Right renal pelvis (tissue), 4 donors: Measurements from ENCODE around the gene SH3BGRL. TPM values are rescaled to one million over a fixed set of nuclear protein-coding genes. Genes with fewer than 3 reads are reported as not detected.

Experiments
- DNase-seq, 4 donors: peaks; one replicate each; pipeline ENCODE4 v3.0.0-alpha.2; 2013; ENCODE audit warnings: low read depth in 4 of 4, low spot score in 3 of 4, missing footprints in 1 of 4
- polyA plus RNA-seq, 4 donors: library from polyadenylated mRNA; unstranded; fragments of 120-200 nt; gene quantifications; one replicate each; pipeline ENCODE4 v1.2.1, GENCODE V29; 2013; ENCODE audit not compliant: insufficient read length in 4 of 4

SH3BGRL gene
- polyA plus RNA-seq = 100 to 1,000 TPM; 202 to 267 (median 255) TPM

DNA sequence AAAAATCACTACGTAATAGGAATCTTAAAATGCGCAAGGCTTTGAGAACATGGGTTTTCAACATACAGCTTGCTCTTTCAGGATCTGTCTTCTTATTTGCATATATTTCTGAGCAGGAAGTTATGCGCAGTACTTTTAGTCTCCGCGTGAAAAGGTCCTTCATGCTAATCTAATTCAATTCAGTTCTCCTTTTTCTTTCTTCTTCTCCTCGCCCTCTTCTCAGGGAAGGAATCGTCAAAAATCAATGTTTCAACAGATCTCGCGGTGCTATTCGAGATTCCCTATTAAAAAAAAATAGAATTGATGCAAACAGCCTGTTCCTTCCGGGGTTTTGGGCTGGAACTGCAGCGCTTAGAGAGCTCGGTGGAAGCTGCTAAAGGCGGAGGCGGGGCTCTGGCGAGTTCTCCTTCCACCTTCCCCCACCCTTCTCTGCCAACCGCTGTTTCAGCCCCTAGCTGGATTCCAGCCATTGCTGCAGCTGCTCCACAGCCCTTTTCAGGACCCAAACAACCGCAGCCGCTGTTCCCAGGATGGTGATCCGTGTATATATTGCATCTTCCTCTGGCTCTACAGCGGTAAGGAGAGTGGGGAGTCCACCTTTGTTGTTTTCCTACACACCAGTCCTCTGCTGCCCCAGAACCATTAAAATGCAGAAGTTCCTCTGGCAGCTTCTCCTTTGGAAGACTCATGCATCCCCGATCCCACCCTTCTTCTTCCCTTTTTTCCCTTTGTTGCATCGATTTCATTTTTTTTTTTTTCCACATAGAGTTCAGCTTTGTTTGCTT, at the start of gene SH3BGRL, which contains the start of gene HMGN5:
Gene SH3BGRL (plus strand): TSS at position 432 of the 785 bp plus-strand sequence. CDS start 99 bp downstream, at position 531.
Gene HMGN5 (minus strand): TSS at position 243 of the 785 bp plus-strand sequence. CDS start 80,364 bp downstream, outside the sequence.
- peak; percentile 54 to 79 (median 66) for DNase-seq

DNA sequence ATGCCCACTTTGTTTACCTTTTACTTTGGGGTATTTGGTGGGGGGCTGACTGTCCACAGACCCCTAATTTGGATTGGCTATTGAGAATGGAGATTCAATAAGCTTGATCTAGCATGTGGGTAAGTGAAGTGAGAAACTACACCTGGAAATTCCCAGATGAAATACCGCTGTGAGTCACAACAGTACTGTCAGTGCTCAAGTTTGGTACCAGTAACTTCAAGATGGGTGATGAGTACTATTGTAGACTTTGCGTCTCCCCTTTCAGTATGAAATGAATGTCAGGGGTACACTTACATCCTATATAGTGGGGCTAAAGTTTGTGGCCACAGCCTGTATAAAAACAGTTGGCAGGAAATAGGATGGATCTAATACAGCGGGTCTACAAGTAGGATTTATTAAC, 33.5 kb upstream of the SH3BGRL start:
- DNase-seq = no peak

DNA sequence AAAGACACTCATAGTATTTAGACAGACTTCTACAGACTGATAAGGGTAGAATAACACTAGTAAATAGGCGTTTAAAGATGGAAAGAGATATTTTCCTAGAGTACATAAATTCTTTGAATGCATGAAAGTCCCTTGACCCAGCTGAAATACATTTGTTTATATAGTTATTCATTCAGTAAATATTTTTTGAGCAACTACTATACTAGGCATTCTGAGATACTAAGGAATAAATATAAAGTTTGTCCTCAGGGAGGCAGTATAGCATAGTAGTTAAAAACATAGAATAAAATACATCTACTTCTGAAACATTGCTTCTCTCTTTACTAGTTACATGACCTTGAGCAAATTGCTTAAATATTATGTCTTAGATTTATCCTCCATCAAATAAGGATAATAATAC, 27.6 kb upstream of the SH3BGRL start:
- peak in 2 of 4 donors; percentile 0 to 5 for DNase-seq

DNA sequence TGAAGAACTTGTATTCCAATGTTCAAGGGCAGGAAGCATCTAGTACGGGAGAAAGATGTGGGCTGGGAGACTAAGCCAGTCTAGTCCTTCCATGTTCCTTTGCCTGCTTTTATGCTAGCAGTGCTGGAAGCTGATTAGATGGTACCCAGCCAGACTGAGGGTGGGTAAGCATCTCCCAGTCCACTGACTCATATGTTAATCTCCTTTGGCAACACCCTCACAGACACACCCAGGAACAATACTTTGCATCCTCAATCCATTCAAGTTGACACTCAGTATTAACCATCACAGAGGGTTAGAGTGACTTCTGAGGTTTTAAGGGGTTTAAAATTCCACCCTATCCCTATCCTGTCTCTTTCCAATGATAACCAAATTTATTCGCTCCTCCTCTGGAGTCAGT, 6.6 kb upstream of the SH3BGRL start:
- no peak for DNase-seq

DNA sequence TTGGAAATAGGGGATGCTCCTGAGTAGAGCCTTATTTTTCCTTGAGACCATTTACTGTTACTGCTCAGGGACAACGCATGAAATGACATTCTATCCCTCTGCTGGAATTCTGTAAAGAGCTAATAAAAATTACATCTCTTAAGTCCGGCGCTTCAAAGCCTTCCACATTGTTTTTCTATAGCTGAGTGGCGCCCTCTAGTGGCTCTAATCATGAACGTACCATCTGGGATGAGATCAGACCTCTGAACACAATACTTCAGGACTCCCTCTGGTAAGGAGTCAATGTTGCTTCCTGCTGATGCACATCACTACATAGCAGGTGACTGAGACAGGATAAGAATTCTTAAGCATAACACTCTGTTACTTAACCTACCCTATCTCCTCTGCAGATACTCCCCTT, 6.2 kb upstream of the SH3BGRL start:
- DNase-seq = no peak

DNA sequence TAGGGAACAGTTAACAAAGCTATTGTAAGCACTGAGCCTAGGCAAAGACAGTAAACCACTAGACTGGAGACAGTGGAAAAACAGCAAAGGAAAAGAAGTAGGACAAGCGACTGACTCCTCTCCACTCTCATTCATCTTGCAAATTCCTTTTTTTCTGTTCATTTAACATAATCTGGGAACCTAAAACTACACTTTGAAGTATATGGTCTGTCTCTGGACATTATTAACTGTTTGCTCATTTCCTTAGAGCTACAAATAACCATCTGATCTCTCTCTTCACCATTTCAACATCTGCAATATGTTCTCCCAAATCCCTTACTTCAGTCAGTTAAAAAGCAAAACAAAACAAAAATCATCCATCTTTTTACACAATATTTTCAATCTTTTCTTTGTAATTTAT, 831 bp upstream of the SH3BGRL start:
- no peak for DNase-seq

DNA sequence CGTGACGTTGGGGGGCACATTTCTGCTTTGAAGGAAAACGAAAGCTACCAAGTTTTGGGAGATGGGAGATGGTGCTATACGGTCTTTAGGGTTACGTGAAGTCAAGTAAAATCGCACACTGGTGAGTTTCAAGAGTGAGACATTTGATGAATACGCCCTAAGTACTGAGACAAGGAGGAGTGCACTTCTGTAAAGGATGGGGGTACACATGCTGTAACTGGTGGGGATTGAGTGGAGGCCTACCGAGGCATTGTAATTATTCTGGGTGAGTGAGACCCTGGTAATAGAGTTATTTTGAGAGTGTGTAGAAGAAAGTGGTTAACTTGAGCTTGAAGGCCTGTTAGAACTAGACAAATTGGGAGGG, 536 bp downstream of the SH3BGRL start:
- DNase-seq = peak in 2 of 4 donors; percentile 12 to 25

DNA sequence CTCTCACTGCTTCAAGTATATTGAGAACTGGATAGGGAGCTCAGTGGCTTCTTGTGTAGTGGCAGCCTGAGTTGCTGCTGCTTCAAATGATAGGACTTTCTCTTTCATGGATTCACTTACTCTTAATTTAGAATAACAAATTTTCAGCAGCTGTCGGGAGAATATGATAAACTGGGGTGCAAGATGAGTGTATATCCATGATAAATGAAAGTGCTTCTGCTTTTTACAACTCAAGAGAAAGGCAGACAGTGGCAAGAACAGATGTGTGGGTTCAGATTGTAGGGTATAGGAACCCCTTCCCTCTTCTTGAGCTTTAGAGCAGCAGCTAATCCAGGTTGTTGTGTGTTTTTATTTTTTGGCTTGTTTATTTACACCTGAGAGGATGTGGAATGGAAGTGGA, 1.0 kb downstream of the SH3BGRL start:
- DNase-seq = no peak

DNA sequence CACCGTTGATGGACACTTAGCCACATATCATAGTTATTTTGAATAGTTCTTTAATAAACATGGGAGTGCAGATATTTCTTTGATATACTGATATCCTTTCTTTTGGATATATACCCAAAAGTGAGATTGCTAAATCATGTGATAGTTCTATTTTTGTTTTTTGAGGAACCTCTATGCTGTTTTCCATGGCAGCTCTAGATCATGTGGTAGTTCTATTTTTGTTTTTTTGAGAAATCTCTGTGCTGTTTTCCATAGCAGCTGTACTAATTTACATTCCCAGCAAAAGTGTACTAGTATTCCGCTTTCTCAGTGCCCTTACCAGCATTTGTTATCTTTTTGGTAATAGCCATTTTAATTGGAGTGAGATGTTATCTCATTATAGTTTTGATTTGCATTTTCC, 3.6 kb downstream of the SH3BGRL start:
- no peak for DNase-seq

DNA sequence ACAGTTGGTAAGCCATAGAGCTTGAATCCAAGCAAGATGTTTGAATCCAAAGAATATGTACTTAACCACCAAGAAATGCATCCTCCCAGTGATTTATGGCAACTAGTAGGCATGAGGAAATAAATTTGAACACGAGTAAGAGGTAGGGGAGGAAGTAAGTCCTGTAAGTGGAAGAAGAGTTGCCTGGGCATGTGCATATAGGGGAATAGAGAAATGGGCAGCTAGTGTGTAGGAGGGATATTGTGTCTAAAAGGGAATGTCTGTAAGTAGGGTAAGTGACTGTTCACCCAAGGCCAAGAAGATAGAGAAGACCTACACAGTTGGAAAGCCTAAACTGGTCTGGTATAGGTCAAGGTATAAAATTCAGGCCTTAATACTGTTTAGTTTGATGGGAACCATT, 4.6 kb downstream of the SH3BGRL start:
- no peak for DNase-seq

DNA sequence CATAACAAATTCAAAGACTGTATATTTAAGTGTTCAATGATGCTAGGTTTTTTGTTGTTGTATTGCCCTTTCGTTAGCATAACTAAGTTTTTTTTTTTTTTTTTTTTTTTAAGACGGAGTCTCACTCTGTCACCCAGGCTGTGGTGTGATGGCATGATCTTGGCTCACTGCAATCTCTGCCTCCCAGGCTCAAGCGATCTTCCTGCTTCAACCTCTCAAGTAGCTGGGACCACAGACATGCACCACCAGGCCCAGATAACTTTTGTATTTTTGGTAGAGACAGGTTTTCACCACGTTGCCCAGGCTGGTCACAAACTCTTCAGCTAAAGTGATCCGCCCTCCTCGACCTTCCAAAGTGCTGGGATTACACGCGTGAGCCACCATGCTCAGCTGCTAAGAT, 7.0 kb downstream of the SH3BGRL start:
- DNase-seq = no peak

DNA sequence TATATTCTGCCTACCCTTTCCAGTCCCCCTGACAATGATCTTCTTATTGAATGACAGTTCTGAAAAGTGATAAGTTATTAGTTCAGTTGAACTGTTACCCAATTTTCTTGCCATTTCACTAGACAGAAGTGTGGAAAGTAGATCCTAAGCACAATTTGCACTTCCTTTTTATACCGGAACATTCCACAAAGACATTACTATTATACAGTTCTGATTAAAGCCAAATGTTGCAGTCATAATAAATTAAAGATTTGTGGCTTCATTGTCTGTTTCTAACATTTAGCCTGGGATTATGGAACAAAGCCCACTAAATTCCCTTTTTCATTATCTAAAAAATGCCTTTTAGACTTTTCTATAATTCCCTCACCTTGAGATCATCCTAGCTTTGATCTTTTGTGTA, 13.8 kb downstream of the SH3BGRL start:
- DNase-seq = no peak

DNA sequence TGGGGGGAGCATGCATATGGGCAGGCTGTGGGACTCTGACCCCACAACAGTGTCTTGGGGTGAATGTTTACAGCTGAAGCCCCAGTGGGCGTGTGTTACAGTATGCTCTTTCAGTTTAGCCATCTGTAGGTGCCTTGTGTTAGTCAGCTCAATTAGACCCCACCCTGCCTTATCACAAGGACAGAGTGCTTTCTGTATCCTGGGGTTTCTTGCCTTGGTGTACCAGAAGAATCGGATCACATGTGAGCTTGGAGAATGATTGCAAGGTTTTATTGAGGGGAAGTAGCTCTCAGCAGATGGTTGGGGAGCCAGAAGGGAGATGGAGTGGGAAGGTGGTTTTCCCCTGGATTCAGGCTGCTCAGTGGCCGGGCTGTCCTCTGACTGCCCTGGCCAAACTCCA, 27.3 kb downstream of the SH3BGRL start:
- no peak for DNase-seq

DNA sequence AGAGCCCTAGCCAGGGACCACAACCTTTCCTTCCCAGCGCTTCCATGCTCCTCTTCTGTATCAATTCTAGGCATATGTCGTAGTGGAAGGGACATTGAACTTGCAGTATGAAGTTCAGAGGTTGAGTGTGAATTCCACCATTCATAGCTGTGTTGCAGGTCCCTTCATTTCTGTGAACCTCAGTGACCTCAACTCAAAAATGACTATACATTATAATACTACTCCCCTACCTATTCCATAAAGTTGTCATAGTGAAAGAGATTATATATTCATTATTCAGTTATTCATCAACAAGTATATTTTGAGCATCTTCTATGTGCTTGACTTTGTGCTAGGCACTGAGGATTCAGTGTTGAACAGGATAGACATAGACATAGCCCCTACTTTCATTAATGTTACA, 28.0 kb downstream of the SH3BGRL start:
- no peak for DNase-seq

DNA sequence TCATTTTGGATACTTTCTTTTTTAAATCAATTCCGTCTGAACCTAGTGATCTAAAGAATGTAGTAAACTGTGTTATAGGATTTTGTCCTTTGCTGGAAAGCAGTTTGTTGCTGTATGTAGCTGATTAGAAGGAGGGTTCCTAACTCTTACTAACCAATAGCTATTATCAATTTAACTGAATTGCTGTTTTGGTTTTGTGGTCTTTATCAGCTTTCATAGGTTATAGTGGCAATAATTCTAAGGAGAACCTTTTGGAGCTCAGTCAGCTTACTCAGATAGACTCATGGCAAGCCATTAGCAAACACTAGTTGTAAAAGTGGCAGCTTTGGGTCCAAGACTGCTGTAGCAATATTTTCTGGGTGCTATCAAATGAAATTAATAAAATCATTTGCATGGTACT, 29.6 kb downstream of the SH3BGRL start:
- no peak for DNase-seq

DNA sequence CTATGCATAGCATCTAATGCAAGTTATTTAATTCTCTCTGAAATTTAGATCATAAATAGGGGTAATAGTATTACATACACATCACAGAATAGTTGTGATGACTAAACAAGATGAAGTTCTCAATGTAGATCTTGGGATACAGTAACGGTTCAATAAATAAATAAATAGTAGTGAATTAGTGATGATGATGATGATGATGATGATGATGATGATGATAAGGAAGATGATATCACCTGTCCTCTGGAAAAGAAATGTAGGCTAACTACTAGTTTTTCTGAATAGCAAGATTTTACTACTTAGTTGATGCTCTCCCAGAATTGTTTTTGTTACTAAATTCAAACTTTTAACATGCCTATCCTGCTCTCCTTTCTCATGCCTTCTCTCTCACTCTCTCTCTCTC, 30.3 kb downstream of the SH3BGRL start:
- DNase-seq = no peak

DNA sequence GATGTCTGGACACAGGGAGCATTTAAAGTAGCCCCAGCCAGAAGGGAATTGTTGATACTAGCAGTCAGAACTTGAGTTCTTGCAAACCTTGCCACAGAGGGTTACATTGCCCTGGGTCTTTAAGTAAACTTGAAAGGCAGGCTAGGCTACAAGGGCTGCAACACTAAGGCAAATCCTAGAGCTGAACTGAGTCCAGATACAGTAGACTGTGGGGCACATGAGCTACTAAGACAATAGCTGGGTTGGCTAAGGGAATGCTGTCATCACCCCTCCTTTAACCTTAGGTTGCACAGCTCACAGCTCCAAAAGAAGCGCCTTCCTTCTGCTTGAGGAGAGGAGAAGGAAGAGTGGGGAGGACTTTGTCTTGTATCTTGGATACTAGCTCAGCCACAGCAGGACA, 35.6 kb downstream of the SH3BGRL start:
- DNase-seq = no peak

DNA sequence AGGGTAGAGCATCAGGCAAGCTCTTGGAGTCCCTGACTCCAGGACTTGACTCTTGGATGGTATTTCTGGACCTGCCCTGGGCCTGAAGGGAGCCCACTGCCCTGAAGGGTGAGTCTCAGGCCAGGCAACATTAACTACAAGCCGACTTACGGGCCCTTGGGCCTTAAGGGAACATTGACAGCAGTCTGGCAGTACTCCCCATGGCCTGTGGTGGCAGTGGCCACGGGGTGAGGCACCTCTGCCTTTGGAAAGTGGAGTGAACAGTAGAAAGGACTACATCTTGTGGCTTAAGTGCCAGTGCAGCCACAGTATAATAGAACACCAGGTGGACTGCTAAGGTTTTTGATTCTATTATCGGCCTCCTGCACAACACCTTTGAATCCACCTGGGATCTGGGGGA, 36.3 kb downstream of the SH3BGRL start:
- no peak for DNase-seq

DNA sequence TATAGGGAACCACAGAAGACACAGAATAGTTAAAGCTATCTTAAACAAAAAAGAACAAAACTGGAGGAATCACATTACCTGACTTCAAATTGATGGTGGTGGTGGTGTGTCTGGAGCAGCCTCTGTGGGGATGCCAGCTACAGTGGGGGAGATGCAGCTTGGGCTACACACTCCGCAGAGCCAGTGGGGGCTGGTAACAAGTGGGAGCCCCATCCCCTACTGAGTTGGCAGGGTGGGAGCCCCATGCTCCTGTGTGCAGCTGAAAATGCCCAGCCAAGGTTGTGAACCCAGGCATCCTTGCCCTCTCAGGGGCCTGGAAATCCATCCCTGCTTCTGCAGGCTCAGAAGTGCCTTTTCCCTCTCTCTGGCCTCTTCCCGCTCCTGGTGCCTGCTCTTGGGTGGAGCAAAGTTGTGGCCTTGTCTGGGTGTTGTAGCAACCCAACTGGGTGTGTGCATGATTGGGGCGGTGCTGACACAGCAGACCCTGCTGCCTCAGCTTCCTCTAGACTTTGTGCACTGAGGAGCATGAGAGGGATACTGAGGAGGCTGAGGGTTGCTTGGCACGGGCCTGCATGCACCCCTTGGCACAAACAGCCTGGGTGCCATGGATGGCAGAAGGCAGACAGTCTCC, 38.9 kb downstream of the SH3BGRL start:
- DNase-seq = no peak

DNA sequence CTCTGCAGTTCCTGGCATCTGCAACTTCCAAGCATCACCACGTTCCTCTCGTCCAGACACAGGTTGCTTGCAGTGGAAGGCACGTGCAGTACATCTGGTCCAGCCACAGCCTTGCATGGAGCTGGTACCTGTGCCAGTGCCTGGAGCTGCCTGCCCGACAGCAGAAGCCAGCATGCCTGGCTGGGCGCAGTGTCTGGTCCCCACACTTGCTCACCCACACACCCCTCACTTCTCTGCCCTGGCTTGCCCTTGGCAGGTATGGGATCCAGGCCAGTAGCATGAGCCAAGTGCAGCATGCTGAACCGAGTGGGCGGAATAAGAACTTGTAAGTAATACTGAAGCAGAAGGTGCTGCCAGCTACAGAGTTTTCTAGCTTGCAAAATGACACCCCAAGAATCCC, 39.9 kb downstream of the SH3BGRL start:
- DNase-seq = no peak

DNA sequence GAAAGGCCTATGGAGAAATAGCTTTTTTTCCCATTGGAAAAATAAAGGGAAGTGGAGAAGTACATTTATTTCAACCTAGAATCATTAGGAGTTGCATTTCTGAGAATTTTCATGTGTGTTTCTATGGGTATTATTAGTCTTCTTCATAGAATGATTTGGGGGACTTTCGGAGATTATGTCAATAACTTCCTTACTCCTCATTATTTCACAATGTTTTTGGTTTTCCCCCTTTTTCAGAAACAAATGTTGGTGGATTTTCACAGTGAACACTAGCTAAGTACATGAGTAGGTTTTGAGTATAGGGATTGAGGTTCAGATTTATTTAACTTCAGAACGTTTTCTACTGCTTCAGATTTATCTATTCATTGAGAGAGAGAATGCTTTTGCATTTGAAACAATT, 54.0 kb downstream of the SH3BGRL start:
- DNase-seq = no peak

DNA sequence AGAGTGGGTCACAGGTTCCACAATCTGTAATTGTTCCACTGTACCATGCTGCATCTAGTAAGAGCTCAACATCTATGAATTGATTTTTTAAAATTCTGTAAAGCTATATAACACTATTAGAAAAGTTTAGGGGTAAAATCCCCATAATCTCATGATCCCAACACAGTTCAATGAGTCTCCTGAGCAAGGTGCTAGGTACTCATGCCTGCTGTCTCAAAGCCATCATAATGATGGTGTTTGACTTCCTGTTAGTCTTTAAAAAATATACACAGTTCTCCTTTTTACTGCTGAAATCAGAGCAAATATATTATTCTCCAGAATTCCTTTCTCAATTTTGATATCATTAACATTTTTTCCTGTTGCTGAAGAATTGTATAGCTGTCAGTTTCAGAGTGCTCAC, 55.9 kb downstream of the SH3BGRL start:
- DNase-seq = no peak
